GM12878 (cell line): Measurements from ENCODE around the gene CTSA. TPM values are rescaled to one million over a fixed set of nuclear protein-coding genes. Genes with fewer than 3 reads are reported as not detected.

Source experiments
- ATAC-seq: fragments of 200-7000 bp; cut with Tn5 transposase; 3 replicates; pipeline ENCODE4 v1.9.1; 2020; ENCODE audit warnings: mild to moderate bottlenecking, moderate library complexity
- BruUV-seq: library from RNA; stranded (reverse); fragments of 400-500 nt; replicated peaks from 2 replicates; lab custom pipeline; 2021; lab: Mats Ljungman, UMichigan
- CTCF ChIA-PET: fragments of 300-600 bp; sonication (Branson Sonifier 250); formaldehyde crosslinking; extraction: SDS; loops from one replicate; lab custom pipeline; 2021; ENCODE audit warnings: inconsistent platforms; lab: Yijun Ruan, JAX
- POLR2A ChIA-PET: fragments of 350-600 bp; formaldehyde crosslinking; extraction: SDS; loops from one replicate; lab custom pipeline; 2021; ENCODE audit warnings: inconsistent platforms; lab: Charles Lee
- RAD21 ChIA-PET: fragments of 300-600 bp; sonication (Branson Sonifier 250); formaldehyde crosslinking; loops from one replicate; lab custom pipeline; 2023; ENCODE audit warnings: antibody characterized with exemption; ENCODE audit not compliant: unreplicated experiment; lab: Charles Lee
- SMC1A ChIA-PET: fragments of 300-600 bp; sonication (Branson Sonifier 250); formaldehyde crosslinking; loops from one replicate; lab custom pipeline; 2023; ENCODE audit not compliant: unreplicated experiment, uncharacterized antibody; lab: Charles Lee
- DNase-seq: peaks from one replicate; pipeline ENCODE4 v3.0.0-alpha.2; 2011; ENCODE audit warnings: low read depth, low spot score
- FAIRE-seq: peaks from 3 replicates; lab custom pipeline; 2011; peaks lifted over from hg19 to GRCh38; lab: Jason Lieb, UNC
- H2AFZ ChIP-seq: 2 replicates; pipeline ENCODE4 v1.6.0; 2011; ENCODE audit warnings: low read depth, low read length, control low read depth; ENCODE audit not compliant: control insufficient read depth
- H3K27ac ChIP-seq: 2 replicates; pipeline ENCODE4 v1.5.1; 2011; ENCODE audit warnings: control low read depth; ENCODE audit not compliant: control insufficient read depth, insufficient read depth
- H3K27me3 ChIP-seq, 2 experiments: replicated peaks in 1 of 2; 2 replicates each; pipeline versions ENCODE4 v1.6.0 to v1.6.1; 2011; ENCODE audit warnings: low read length in 1 of 2; ENCODE audit not compliant: control insufficient read depth in 2 of 2, insufficient read depth in 2 of 2
- H3K36me3 ChIP-seq, 2 experiments: 2 replicates each; pipeline ENCODE4 v1.5.1; 2011; ENCODE audit warnings: low read length in 1 of 2; ENCODE audit not compliant: control insufficient read depth in 2 of 2, insufficient read depth in 2 of 2
- H3K4me1 ChIP-seq: 2 replicates; pipeline ENCODE4 v1.6.1; 2011; ENCODE audit warnings: mild to moderate bottlenecking, low read length, moderate library complexity, mixed read lengths; ENCODE audit not compliant: control insufficient read depth, insufficient read depth
- H3K4me2 ChIP-seq: 2 replicates; pipeline ENCODE4 v1.6.0; 2011; ENCODE audit warnings: control low read depth; ENCODE audit not compliant: control insufficient read depth, insufficient read depth
- H3K4me3 ChIP-seq: fragments of 200-600 bp; sonication (generic); 2 replicates; pipeline ENCODE4 v1.5.1; 2016
- H3K79me2 ChIP-seq: 2 replicates; pipeline ENCODE4 v1.6.0; 2011; ENCODE audit warnings: low read length; ENCODE audit not compliant: control insufficient read depth, insufficient read depth
- H3K9ac ChIP-seq: 2 replicates; pipeline ENCODE4 v1.8.0; 2011; ENCODE audit warnings: low read length, control low read depth, mixed read lengths; ENCODE audit not compliant: control insufficient read depth, insufficient read depth
- H3K9me3 ChIP-seq: replicated peaks from 3 replicates; pipeline ENCODE4 v1.5.1; 2011; ENCODE audit warnings: mild to moderate bottlenecking, low read length; ENCODE audit not compliant: control insufficient read depth, insufficient read depth
- H4K20me1 ChIP-seq: 2 replicates; pipeline ENCODE4 v1.6.0; 2011; ENCODE audit not compliant: control insufficient read depth, insufficient read depth
- ASH2L ChIP-seq: fragments of 300-600, 200-600 bp; sonication (generic); IDR thresholded peaks from 2 replicates; pipeline ENCODE4 v1.6.1; 2017; ENCODE audit warnings: low read depth, mild to moderate bottlenecking, borderline replicate concordance
- BMI1 ChIP-seq: fragments of 450-650 bp; IDR thresholded peaks from 2 replicates; pipeline ENCODE4 v1.6.1; 2016; ENCODE audit warnings: mild to moderate bottlenecking, moderate library complexity, borderline replicate concordance
- CBX3 ChIP-seq: fragments of 200-600 bp; sonication (generic); IDR thresholded peaks from 2 replicates; pipeline ENCODE4 v1.6.1; 2016; ENCODE audit warnings: low read depth, borderline replicate concordance
- JUNB ChIP-seq: IDR thresholded peaks from 2 replicates; pipeline ENCODE4 v1.6.1; 2016; ENCODE audit warnings: antibody characterized with exemption, mild to moderate bottlenecking
- TCF7 ChIP-seq: IDR thresholded peaks from 2 replicates; pipeline ENCODE4 v1.6.1; 2014; ENCODE audit warnings: antibody characterized with exemption, borderline replicate concordance
- ZSCAN29 ChIP-seq: fragments of 450-650 bp; IDR thresholded peaks from 2 replicates; pipeline ENCODE4 v1.6.1; 2017; ENCODE audit warnings: mild to moderate bottlenecking, moderate library complexity
- WGBS: methylation state at CpG from one replicate; pipeline ENCODE4 v1.1.6; 2016; ENCODE audit warnings: low lambda C conversion rate; ENCODE audit not compliant: insufficient replicate concordance, insufficient coverage; ENCODE audit errors: missing lambda C conversion rate; 5-methylcytosine and 5-hydroxymethylcytosine counted together
- in situ Hi-C: fragments of 300-500 bp; cut with MboI; formaldehyde crosslinking; loops from 9 replicates; pipeline ENCODE4 v1.14.3; 2018; ENCODE audit warnings: mixed read lengths
- intact Hi-C: fragments of 100-400 bp; cut with micrococcal nuclease; formaldehyde crosslinking; loops from one replicate; pipeline ENCODE4 v1.14.2; 2022; ENCODE audit not compliant: unreplicated experiment
- polyA plus RNA-seq, 11 experiments: library from polyadenylated mRNA; depleted of rRNA in 4 of 11; unstranded in 6 of 11; stranded (reverse) in 5 of 11; fragments of >200 nt; fragmentation: Nextera tagmentation in 4 of 11; fragmentation: Illumina TruSeq in 1 of 11; extraction: Ambion mirVana in 4 of 11; extraction: Trizol in 1 of 11; gene quantifications; 1 replicate in 1 of 11; 2 replicates in 10 of 11; pipeline versions ENCODE4 v1.2.1 to v1.2.3, GENCODE V29; 2011 to 2016; ENCODE audit warnings: inconsistent platforms in 2 of 11, missing spikeins in 2 of 11, low read depth in 1 of 11
- total RNA-seq, 4 experiments: library from RNA; depleted of rRNA in 3 of 4; stranded (reverse); fragments of >200 nt in 3 of 4; fragmentation: Illumina TruSeq in 1 of 4; extraction: Trizol in 1 of 4; gene quantifications; 2 replicates each; pipeline versions ENCODE4 v1.2.1 to v1.2.3, GENCODE V29; 2013 to 2021
- TF ChIP-seq, protein P1 (sequence below): IDR thresholded peaks from 2 replicates; pipeline ENCODE4 v1.6.1; 2011; ENCODE audit warnings: mild to moderate bottlenecking, low read depth, low read length, moderate library complexity; ENCODE audit not compliant: insufficient replicate concordance
- TF ChIP-seq, protein P2 (sequence below), 3 experiments: IDR thresholded peaks in 2 of 3; conservative IDR thresholded peaks in 1 of 3; 2 replicates each; pipeline ENCODE4 v1.5.1; 2011; ENCODE audit warnings: low read depth in 3 of 3, low read length in 3 of 3, mild to moderate bottlenecking in 3 of 3, control low read depth in 2 of 3, moderate library complexity in 2 of 3, inconsistent platforms in 1 of 3, mixed read lengths in 1 of 3; ENCODE audit not compliant: control insufficient read depth in 2 of 3, insufficient read depth in 1 of 3; ENCODE audit errors: extremely low read depth in 1 of 3

CTSA gene
- total and polyA plus RNA-seq, 10 of the 15 experiments (the other 5 are each of a cell fraction or from before 2014, with no cell fraction given), result 7.1 to 67.0 (median 36.2) TPM

DNA sequence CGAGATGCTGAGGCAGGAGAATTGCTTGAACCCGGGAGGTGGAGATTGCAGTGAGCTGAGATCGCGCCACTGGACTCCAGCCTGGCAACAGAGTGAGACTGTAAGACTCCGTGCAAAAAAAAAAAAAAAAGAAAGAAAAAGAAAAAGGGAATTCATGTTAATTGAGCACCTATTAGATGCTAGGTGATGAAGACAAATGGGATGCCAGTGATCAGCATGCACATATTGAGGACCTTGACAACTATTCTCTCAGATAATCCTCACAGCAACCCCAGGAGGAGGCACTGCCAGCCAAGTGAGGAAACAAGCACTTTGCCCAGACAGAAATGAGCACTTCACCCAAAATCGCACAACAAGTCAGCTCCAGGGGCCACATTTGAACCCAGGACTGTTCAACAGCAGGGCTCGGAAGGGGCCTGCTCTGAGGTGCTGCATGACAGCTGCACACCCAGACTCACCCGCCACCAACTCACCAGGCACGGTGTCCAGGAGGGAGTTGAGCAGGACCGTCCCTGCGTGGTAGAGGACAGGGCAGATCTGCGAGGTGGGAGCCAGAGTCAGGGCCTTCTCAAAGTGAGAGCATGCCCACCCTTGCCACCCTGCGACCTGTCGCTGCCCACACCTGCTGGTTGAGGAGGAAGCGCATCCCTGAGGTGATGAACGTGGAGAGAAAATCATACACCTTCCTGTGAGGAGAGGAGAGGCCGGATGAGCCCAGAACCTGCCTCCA lies 16.2 kb downstream of the CTSA start:
- Histone ChIP-seq H3K27me3 (no peaks in the 10 kb centered on the region), H3K4me3 (no peak overlapping the region), H3K4me2 (no peak overlapping the region), H2AFZ (no peak overlapping the region), H3K9ac (no peak overlapping the region), H3K36me3 (no peaks in the 10 kb centered on the region), H3K27ac (no peak overlapping the region), H3K79me2 (no peaks in the 10 kb centered on the region), H3K4me1 (peaks cover 13% of the 10 kb centered on the region), H4K20me1 (no peaks in the 10 kb centered on the region), H3K9me3 (no peaks in the 10 kb centered on the region)
- ChIA-PET SMC1A (no interaction called here), POLR2A (interaction anchor here (0.6 kb wide), 1 partner anchor 290 kb away, joined by 3 read pairs; no protein-coding TSS in a partner anchor), RAD21 (no interaction called here), CTCF (interaction anchor here (1.2 kb wide), 1 partner anchor 108 kb away, joined by 3 read pairs; no protein-coding TSS in a partner anchor)
- FAIRE-seq (no peak), DNase-seq (no peak), ATAC-seq (no peak)
- intact Hi-C loops, result no loop called here
- 91% methylated on average over 16 of the region's 17 CpGs for WGBS
- in situ Hi-C loops, result no loop called here
- TF ChIP-seq, protein P1, sequence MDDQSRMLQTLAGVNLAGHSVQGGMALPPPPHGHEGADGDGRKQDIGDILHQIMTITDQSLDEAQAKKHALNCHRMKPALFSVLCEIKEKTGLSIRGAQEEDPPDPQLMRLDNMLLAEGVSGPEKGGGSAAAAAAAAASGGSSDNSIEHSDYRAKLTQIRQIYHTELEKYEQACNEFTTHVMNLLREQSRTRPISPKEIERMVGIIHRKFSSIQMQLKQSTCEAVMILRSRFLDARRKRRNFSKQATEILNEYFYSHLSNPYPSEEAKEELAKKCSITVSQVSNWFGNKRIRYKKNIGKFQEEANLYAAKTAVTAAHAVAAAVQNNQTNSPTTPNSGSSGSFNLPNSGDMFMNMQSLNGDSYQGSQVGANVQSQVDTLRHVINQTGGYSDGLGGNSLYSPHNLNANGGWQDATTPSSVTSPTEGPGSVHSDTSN, result no peak
- TF ChIP-seq, protein P2, sequence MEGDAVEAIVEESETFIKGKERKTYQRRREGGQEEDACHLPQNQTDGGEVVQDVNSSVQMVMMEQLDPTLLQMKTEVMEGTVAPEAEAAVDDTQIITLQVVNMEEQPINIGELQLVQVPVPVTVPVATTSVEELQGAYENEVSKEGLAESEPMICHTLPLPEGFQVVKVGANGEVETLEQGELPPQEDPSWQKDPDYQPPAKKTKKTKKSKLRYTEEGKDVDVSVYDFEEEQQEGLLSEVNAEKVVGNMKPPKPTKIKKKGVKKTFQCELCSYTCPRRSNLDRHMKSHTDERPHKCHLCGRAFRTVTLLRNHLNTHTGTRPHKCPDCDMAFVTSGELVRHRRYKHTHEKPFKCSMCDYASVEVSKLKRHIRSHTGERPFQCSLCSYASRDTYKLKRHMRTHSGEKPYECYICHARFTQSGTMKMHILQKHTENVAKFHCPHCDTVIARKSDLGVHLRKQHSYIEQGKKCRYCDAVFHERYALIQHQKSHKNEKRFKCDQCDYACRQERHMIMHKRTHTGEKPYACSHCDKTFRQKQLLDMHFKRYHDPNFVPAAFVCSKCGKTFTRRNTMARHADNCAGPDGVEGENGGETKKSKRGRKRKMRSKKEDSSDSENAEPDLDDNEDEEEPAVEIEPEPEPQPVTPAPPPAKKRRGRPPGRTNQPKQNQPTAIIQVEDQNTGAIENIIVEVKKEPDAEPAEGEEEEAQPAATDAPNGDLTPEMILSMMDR (IDR thresholded peaks at IDR 0.05 in 2 of 3, conservative IDR thresholded peaks at IDR 0.05 in 1 of 3; ENCODE audit: control insufficient read depth in 2 of 3, extremely low read depth in 1 of 3, insufficient read depth in 1 of 3, low read depth in 3 of 3, low read length in 3 of 3), result no peak
- TF ChIP-seq JUNB (no peak), ASH2L (no peak), BMI1 (no peak), CBX3 (no peak), TCF7 (no peak), ZSCAN29 (no peak)
- BruUV-seq, result no TSS peak
